ENCODE results near the gene TMEM192. TPM values are rescaled to one million over a fixed set of nuclear protein-coding genes. Genes with fewer than 3 reads are reported as not detected.

The TMEM192 gene
- total RNA-seq, 2 donors from 2014 or later, result 12.2 to 15.5 TPM

Other genes with a start within 250 kb of the TMEM192 start
- not detected for gene APELA, start 235.7 kb downstream of the TMEM192 start, total RNA-seq
- 1 to 10 TPM; 3.6 to 4.6 TPM for gene TRIM61, start 135.2 kb downstream of the TMEM192 start, total RNA-seq
- gene TRIM60, start 80.9 kb downstream of the TMEM192 start, total RNA-seq, result not detected
- not detected for gene TRIM75, start 59.0 kb downstream of the TMEM192 start, total RNA-seq
- gene KLHL2, start 94.7 kb upstream of the TMEM192 start, total RNA-seq, result 10 to 100 TPM; 53.7 to 80.1 TPM
- gene MSMO1, start 214.8 kb upstream of the TMEM192 start, total RNA-seq, result 10 to 100 TPM; 59.1 to 60.2 TPM

Data from natural killer cell treated with Interleukin-12 subunit alpha and Interleukin-12 subunit beta and Interleukin-15 and Interleukin-18, amount 100 ng/mL, for 72 hours (primary cell).